NCI-H345 treated with DMSO at 0.1 percent for 48 hours (cell line): ENCODE measurements around the gene NUDT1.
"Not testable (repeated sequence)": the region's sequence is repeated elsewhere in the genome, so short reads cannot be mapped to it uniquely, and the experiment has no call there.

ENCODE experiments used
- DNase-seq: peaks from one replicate; lab custom pipeline; 2025; ENCODE audit not compliant: unreplicated experiment; lab: John Stamatoyannopoulos, UW

NUDT1 gene

GRCh38 chr7:2264158-2264557 lies 22.1 kb downstream of the NUDT1 start:
- DNase-seq = no peak

GRCh38 chr7:2266911-2267310 lies 24.9 kb downstream of the NUDT1 start:
- DNase-seq = no peak

- not testable (repeated sequence) for DNase-seq
Measured at GRCh38 chr7:2269089-2269990, 27.3 kb downstream of the NUDT1 start.

GRCh38 chr7:2269991-2270460 lies 28.0 kb downstream of the NUDT1 start:
- no peak for DNase-seq

- no peak for DNase-seq
Measured at GRCh38 chr7:2270495-2270894, 28.5 kb downstream of the NUDT1 start.

- no peak for DNase-seq
Measured at GRCh38 chr7:2271273-2272026, 29.4 kb downstream of the NUDT1 start.

GRCh38 chr7:2272031-2272430 lies 30.0 kb downstream of the NUDT1 start:
- DNase-seq = no peak

GRCh38 chr7:2273866-2274265 lies 31.8 kb downstream of the NUDT1 start:
- no peak for DNase-seq

GRCh38 chr7:2274666-2275065 lies 32.6 kb downstream of the NUDT1 start:
- no peak for DNase-seq

- DNase-seq = no peak
Measured at GRCh38 chr7:2275101-2275500, 33.1 kb downstream of the NUDT1 start.

GRCh38 chr7:2276107-2276506 lies 34.1 kb downstream of the NUDT1 start:
- no peak for DNase-seq

- no peak for DNase-seq
Measured at GRCh38 chr7:2278026-2278425, 36.0 kb downstream of the NUDT1 start.

- DNase-seq = no peak
Measured at GRCh38 chr7:2279896-2280295, 37.9 kb downstream of the NUDT1 start.

GRCh38 chr7:2280424-2280823 lies 38.4 kb downstream of the NUDT1 start:
- DNase-seq = no peak

GRCh38 chr7:2281541-2281940 lies 39.5 kb downstream of the NUDT1 start:
- DNase-seq = no peak

GRCh38 chr7:2282185-2282751 lies 40.2 kb downstream of the NUDT1 start:
- DNase-seq = no peak

- no peak for DNase-seq
Measured at GRCh38 chr7:2283074-2283473, 41.0 kb downstream of the NUDT1 start.

- no peak for DNase-seq
Measured at GRCh38 chr7:2287745-2288144, 45.7 kb downstream of the NUDT1 start.

- no peak for DNase-seq
Measured at GRCh38 chr7:2288503-2288902, 46.5 kb downstream of the NUDT1 start.

- no peak for DNase-seq
Measured at GRCh38 chr7:2289111-2289586, 47.1 kb downstream of the NUDT1 start.

- DNase-seq = no peak
Measured at GRCh38 chr7:2289621-2290020, 47.6 kb downstream of the NUDT1 start.

- no peak for DNase-seq
Measured at GRCh38 chr7:2290877-2291276, 48.9 kb downstream of the NUDT1 start.
